Measurements from ENCODE around the gene NOXO1.

Gene NOXO1

GRCh38 chr16:1997494-1998359 is 16.5 kb upstream of the NOXO1 start:
- DNase-seq = no peak

GRCh38 chr16:1993731-1994131 is 12.5 kb upstream of the NOXO1 start:
- no peak for DNase-seq

DNA sequence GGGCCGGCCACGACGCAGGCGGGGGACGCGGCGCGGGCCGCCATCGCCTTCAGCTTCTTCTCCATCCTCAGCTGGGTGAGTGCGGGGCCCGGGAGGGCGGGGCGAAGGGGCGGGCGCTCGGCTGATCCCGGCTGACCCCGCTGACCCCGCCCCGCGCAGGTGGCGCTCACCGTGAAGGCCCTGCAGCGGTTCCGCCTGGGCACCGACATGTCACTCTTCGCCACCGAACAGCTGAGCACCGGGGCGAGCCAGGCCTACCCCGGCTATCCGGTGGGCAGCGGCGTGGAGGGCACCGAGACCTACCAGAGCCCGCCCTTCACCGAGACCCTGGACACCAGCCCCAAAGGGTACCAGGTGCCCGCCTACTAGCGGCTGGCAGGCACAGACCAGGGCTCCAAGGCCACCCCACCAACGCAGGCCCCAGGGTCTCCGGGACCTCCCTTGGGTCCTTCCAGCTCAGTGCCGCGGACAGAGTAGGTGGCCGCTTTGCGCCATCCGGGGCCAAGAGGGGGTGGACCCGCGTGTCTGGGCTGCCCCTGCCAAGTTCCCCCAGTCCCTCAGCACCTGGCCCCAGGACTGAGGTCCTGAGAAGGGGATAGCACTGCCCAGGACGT is 11.5 kb upstream of the NOXO1 start:
- DNase-seq = no peak

DNA sequence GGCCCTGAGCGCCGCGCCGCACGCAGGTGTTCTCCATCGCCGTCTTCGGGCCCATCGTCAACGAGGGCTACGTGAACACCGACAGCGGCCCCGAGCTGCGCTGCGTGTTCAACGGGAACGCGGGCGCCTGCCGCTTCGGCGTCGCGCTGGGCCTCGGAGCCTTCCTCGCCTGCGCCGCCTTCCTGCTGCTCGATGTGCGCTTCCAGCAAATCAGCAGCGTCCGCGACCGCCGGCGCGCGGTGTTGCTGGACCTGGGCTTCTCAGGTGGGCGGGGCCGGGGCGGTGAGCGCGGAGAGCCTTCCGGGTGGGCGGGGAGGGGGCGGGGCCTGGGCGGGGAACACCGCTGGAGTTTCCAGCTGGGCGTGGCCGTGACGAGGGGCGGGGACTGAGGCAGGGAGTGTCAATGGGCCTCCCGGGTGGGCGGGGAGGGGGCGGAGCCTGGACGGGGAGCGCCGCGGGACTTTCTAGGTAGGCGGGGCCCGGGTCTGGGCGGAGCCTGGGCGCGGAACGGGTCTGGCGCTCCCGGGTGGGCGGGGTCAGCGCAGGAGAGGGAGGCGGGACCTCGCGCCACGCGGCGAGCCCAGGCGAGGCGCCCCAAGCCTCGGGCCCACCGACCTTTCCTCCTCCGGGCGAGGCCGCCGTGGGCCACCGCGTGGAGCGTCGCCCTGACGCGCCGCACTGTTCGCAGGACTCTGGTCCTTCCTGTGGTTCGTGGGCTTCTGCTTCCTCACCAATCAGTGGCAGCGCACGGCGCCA is 10.9 kb upstream of the NOXO1 start:
- no peak for DNase-seq

DNA sequence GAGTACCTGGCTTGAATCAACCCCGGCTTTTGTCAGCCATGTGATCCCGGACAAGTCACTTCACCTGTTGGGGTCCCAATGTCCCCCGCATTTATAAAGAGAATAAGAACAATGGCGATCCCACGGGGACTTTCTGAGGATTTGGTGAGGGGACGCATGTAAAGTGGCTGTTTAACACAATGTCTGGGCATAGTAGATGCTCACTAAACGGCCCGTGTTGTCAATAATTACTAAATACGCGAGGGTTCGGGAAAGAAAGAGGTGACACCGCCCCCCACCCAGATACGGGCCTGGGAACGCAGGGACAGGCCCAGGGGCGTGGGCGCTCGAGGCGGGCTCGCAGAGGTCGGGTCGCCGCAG is 10.3 kb upstream of the NOXO1 start:
- DNase-seq = no peak

DNA sequence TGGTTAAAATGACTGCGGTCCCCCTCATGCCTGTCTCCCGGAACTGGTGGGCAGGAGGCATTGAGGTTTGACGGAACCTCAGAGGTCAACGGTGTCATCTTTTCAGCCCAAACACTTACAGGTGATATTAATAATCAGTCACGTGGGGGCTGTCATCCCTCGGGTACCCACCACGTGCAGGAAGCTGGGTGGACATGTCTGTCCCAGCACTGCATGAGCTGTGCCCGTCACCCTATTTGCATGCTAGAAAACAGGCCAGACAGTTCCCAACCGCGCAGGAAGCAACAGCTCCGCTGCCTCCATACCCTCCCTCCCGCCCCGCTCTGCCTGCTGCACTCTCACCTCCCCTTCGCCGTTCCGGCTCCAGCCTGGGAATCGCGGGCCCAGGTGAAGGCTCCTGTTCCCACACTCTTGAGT is 9.9 kb upstream of the NOXO1 start:
- no peak for DNase-seq

- peak; percentile 77 for DNase-seq
These were observed 9.3 kb upstream of the NOXO1 start for GRCh38 chr16:1990351-1991134.

- DNase-seq = no peak
These were observed 8.8 kb upstream of the NOXO1 start for GRCh38 chr16:1990101-1990350.

GRCh38 chr16:1989209-1990100 is 8.2 kb upstream of the NOXO1 start, which contains the start of gene SYNGR3:
Gene SYNGR3, plus strand, starts transcription at chr16:1989970. Its CDS starts 133 bp downstream, at chr16:1990103.
- DNase-seq = peak; percentile 81

- DNase-seq = no peak
These were observed 5.9 kb upstream of the NOXO1 start for GRCh38 chr16:1987198-1987597.

GRCh38 chr16:1985466-1986150 is 4.3 kb upstream of the NOXO1 start:
- no peak for DNase-seq

GRCh38 chr16:1984347-1985225 is 3.3 kb upstream of the NOXO1 start:
- peak; percentile 77 for DNase-seq

DNA sequence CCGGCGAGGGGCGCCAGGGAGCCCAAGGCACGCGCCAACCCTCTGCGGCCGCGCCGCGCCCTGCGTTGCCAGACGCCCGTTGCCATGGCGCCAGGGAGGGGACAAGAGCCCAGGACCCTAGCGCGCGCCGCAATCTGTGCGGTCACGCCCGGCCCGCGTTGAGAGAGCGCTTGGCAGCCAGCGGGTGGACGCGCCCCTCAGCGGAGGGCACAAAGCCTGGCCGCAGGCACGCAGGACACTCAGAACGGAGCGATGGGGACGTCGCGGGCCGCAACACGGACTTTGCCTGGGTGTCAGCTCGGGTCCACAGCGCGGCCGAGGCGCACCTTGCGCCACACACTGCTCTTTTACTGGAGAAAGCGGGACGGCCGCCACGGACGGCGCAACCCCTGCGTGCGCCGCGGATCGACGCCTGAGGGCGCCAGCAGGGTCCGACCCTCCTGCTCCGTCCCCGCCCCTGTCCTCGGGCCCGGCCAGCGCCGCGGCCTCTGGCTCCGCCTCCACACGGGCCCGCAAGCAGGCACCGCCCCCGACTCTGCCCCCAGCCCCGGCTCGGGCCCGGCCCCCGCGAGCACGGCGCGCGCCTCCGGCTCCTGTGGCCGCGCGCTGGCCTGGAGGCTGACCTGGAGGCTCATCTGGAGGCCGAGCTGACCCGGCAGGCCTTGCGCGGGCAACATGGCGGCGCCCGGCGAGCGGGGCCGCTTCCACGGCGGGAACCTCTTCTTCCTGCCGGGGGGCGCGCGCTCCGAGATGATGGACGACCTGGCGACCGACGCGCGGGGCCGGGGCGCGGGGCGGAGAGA is 2.5 kb upstream of the NOXO1 start, which contains the start of gene GFER:
TSS of gene GFER (plus strand) at position 650 of the 803 bp plus-strand sequence. CDS start at position 676, 26 bp downstream.
- peak; percentile 93 for DNase-seq

DNA sequence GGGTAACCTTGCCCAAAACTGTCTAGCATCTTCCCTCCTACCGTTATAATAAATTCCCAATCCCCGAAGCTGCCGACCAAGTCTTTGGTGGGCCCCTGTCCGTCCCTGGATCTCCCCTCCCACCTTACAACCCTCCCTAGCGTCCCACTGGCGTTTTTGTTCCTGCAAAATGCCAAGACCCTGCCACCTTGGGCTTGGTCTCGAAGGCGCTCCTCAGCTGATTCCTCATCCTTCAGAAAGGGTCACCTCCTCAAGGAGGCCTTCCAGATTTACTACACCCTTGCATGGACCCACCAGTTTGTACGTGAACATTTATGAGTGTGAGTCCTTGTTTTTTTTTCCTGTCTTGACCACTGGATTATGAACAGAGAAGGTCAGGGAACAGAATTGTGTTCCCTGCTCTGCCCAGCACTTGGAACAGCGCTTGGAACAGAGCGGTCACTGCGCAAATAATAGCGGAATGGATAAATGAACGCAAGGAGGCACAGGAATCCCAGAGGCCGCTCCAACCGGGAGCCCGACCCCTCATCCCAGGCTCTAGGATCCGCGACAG is 1.8 kb upstream of the NOXO1 start:
- no peak for DNase-seq

- DNase-seq = peak; percentile 49
These were observed 754 bp upstream of the NOXO1 start for GRCh38 chr16:1982013-1982433.

DNA sequence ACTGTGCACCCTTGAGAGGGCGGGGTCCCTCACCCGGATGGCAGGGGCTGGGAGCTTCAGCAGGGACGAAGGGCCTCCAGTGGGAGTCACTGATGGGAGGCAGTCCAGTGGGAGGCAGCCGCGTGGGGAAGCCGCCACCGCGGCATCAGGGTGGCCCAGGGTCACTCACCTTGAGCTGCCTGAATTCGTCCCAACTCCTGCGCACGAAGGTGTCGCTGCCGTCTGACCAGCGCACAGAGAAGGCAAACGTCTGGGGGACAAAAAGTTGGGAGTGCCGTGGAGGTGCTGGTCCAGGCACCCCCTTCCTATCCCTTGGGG is 540 bp downstream of the NOXO1 start:
- no peak for DNase-seq

DNA sequence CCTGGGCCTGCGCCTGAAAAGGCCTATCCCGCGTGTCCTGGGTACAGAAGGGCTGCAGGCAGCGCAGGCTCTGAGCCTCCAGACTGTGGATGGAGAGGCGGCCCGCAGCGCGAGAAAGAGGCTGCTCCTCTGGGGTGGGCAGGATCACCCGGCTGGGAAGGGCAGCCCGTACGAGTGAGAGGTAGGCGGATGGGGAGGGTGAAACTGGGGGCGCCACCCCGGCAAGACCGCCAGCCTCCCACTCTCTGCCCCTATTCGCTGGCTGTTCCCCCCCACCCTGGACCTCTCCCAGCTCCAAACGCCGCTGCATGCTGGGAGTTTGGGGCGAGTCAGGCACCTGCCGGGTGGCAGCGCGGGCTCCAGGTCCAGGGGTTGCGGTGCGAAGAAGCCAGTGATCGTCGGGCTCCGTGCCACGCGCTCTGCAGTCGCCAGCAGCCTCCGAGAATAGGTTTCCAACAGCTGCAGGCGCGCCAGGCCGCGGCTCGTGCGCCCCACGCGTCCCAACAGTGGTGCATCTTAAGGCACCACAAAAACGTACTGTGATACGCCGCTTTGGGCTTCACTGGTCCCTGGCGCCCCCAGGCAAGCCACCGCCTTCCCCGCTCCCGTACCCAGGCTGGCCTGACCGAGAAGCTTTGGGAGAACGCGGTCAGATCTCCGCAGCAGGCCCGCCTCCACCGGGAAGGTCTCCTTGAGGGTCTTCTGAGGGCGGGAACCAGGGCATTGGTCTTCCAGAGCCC is 1.1 kb downstream of the NOXO1 start:
- peak; percentile 66 for DNase-seq

- peak; percentile 86 for DNase-seq
These were observed 1.8 kb downstream of the NOXO1 start for GRCh38 chr16:1979271-1980029.

Measured in NCI-H146 (cell line).